T-helper 1 cell (primary cell): Measurements from ENCODE around the gene EMC7.
"Not testable (repeated sequence)": the region's sequence is repeated elsewhere in the genome, so short reads cannot be mapped to it uniquely, and the experiment has no call there.

Source experiments
- DNase-seq, 5 donors: peaks; one replicate each; pipeline ENCODE4 v3.0.0-alpha.2; 2012 to 2020
- total RNA-seq, 4 donors: gene quantifications; one replicate each; lab custom pipeline; 2026; lab: John Stamatoyannopoulos, UW

The EMC7 gene
- total RNA-seq, result 18.9 to 25.1 (median 20.1) reads per million in 4 donors

DNA sequence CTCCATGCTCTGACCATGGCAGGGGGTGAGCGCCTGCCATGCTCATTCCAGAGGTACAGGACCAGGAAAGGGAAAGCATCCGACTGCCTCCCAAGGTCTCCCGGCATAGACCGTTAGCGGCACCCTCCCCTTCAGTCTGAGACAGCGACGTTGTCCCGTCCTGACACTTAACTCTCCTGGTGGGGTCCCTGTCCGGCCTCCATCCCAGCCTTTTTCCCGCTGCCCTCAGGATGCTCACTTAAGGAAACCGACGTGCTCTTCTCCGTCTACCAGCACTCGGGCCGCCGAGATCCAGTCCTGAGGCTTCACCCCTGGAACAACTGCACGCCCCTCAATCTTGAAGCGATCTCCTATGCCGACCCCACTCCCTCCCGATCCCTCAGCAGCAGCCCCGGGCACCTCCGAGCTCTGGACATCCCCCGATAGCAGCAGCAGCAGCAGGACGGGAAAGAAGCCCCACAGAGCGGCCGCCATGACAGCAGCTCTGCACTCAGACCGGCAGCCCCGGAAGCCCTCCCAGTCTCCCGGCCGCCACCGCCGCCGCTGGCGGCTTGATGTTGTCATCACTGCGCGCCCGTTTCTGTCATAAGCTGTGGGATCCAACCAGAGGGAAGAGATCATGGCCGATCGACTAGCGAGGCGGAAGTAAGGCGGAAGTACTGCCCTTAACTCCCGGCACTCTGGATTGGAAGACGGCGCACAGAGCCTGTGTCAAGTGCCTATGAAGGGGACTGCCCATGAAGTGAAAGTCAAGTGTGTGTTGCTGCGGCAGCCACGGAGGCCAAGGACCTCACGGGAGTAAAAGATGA is at the start of gene EMC7, which contains the start of gene PGBD4:
Gene EMC7, minus strand, starts transcription at position 497 of the 809 bp plus-strand sequence. Its CDS starts 23 bp downstream, at position 474.
Gene PGBD4, plus strand, starts transcription at position 718 of the 809 bp plus-strand sequence. CDS start 449 bp downstream, outside the sequence.
- DNase-seq, result peak; percentile 96 to 99 (median 97)

DNA sequence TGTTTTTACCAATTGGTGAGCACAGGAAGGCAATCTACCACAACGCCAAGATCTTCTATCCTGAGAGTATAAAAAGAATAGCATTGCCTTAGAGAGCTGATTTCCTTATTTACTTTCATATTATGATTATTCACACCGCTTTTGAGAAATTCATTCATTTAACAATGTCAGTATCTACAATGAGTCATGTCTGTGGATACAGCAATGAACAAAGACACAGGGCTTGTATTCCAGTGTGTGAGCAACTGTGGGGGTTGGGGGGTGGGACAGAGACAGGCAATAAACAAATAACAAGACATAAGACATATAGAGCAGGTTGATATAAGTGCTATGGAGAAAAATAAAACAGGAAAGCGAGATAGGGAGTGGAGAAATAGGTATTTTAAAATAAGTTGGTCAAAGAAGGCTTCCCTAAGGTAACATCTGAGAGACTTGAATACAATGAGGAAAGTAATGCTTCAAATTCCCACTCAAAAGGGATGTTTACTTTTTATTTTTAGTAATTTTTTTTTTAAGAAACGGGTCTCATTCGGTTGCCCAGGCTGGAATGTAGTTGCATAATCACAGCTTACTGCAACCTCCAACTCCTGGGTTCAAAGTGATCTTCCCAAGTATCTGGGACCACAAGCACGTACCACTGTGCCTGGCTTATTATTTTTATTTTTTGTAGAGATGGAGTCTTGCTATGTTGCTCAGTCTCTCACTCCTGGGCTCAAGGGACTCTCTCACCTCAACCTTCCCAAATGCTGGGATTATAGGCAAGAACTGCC is 45.9 kb upstream of the EMC7 start:
- DNase-seq, result no peak

DNA sequence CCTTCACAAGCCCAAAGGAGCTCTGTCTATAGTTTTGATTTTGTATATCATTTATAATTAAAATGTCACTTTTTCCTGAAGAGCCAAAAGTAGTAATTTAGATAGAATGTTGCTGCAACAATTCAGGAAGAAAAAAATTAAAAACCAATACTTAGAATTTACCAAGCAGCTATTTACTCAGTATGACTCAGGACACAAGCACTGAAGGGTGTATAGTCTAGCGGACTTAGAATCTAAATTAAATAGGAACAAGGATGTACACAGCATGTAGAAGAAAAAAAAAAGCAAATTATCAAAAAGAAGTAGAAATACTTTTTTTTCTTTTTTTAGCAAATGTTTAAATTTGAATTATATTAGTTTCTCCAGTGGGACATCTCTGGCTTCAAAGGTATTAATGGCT is 31.8 kb upstream of the EMC7 start:
- no peak for DNase-seq

DNA sequence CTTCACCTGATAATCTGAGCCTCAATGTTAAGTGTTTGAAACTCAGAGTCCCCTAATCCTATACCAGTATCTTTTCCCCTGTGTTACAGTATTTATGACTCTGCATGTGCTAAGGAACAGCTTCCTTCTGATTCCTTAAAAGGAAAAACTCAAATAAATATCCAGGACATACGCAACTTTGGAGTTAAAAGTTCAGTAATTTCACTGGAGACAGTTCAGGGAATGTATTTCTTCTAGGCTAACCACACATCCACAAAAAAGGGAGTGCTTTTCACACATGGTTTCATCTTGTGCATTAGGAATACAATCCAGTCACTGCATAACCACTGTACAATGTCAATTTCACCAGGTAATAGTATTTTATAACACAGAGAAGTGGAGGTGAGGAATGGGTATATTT is 31.2 kb upstream of the EMC7 start:
- DNase-seq, result no peak

DNA sequence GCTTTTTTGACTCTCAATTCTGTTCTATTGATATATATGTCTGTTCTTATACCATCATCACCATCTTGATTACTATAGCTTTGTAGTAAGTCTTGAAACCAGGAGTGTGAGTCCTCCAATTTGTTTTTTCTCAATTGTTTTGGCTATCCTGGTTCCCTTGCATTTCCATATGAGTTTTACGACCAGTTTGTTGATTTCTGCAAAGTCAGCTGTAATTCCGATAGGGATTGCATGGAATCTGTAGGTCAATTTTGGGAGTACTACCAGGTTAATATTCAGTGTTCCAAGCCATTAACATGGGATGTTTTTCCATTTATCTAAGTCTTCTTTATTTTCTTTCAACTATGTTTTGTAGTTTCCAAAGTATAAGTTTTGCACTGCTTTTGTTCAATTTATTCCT is 27.2 kb upstream of the EMC7 start:
- DNase-seq, result no peak

DNA sequence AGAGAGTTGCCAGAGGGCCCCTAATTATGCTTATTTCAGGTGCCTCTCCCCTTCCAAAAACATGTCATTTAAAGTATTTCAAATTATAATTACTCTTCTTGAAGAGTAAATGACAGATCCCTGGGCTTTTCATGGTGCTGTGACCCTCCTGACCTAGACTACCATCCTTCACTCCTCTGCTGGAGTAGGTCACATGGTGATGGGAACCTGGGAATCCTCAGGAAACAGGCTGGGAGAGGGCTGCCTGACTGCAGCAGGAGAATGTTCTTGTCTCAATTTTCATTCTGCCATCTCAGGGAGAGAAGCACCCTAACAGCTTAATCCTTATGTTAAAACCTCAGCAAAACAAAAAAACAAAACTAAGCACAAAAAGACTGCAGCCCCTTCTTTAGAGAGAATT is 24.9 kb upstream of the EMC7 start:
- DNase-seq, result no peak

DNA sequence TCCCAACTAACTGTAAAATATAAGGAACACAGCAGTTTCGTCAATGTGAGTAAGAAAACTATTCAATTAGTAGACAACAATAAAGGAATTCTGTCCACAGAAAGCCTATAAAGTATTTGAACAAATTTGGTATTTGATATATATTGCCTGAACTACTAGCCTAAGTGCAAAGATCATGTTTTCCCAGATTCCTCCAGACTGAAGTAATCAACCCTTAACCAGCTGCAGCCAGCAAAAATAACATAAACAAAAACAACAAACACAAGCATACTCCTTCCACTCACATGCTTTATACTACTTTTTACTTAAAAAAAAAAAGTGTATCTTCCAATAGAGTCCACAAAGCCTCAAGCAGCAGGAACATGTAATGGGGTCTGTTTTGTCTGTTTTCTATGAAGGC is 24.3 kb upstream of the EMC7 start:
- no peak for DNase-seq

DNA sequence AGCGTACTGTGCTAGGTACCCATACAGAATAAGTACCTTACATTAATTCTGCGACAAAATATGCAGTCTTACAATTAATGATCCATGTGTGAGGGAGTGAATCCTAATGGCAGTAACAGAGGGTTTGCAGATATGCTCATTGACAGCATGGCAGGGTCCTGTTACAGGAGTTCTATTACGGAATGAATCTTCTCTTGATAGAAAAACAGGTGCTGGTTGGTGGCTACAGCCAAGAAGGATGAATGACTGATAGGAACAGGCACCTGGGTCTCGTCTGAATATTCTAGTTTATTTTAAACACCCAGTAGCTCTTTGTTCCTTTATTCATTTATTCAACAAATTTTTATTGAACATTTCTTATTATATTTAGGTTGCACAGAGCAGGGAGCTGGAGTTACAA is 23.0 kb upstream of the EMC7 start:
- DNase-seq, result no peak

DNA sequence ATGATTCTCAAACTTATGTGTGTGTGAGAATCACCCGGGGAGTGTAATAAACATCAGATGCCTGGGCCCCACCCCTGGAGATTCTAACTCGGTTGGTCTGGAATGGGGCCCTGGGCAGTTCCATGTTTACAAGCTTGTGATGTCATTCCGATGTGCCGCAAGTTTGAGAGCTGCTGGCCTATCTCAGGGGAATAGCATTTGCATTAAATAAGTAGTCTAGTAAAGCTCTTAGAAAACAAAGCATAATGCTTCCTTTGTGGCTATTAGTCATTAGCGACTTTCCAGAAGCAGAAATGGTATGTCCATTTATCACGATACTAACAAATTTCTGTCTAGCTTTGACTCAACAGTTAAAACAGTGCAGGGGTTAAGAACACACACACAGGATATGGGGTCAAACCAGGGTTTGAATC is 21.1 kb upstream of the EMC7 start:
- no peak for DNase-seq

DNA sequence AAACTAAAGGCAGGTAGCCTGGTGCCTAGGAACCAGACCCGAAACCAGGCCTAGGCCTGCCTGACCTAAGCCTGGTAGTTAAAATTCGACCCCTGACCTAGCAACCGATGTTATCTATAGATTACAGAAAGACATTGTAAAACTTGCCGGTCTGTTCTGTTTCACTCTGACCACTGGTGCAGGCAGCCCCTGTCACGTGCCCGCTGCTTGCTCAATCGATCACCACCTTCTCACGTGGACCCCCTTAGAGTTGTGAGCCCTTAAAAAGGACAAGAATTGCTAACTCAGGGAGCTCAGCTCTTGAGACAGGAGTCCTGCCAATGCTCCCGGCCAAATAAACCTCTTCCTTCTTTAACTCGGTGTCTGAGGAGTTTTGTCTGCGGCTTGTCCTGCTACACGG is 20.1 kb upstream of the EMC7 start:
- DNase-seq, result not testable (repeated sequence)

DNA sequence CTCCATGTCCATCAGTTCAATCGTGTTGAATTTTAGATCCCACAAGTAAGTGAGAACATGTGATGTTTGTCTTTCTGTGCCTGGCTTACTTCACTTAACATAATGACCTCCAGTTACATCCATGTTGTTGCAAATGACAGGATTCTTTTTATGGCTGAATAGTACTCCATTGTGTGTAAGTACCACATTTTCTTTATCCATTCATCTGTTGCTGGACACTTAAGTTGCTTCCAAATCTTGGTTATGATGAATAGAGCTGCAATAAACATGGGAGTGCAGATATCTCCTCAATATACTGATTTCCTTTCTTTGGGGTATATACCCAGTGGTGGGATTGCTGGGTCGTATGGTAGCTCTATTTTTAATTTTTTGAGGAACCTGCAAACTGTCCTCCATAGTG is 18.8 kb upstream of the EMC7 start:
- not testable (repeated sequence) for DNase-seq

DNA sequence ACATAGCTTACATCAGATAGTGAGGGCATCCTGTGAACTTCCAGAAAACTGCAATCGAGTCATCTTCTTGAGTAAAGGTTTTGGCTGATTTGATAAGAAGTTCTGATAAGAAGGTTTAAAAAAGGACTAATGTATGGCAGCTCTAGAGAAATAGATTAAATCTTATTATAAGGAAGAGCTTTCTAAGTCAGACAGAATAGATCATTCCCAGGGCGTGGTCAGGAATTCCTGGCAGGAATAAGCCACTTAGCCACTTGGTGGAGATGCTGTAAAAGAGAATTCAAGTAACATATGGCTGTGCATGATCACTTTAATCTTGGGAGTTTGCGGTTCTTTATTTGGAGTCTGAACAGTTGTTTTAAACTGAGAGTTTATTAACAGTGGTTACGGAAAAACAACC is 17.6 kb upstream of the EMC7 start:
- DNase-seq, result no peak

DNA sequence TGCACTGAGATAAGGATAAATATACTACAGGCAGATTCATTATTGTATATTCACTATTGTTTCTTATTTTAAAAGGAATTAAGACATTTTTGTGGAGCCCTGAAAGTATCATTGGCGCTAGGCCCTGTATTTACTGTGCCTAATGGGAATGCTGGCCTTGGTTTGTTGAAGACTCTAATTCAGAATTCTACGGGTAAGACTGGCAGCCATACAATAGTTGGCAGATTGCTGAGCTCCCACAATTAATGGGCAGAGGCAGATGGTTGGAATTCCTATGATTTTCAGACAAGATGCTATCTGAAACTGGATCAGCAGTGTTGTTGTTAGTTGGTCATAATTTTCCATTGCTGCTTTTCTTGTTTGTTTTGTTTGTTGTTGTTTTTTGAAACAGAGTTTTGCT is 15.0 kb upstream of the EMC7 start:
- DNase-seq, result no peak

DNA sequence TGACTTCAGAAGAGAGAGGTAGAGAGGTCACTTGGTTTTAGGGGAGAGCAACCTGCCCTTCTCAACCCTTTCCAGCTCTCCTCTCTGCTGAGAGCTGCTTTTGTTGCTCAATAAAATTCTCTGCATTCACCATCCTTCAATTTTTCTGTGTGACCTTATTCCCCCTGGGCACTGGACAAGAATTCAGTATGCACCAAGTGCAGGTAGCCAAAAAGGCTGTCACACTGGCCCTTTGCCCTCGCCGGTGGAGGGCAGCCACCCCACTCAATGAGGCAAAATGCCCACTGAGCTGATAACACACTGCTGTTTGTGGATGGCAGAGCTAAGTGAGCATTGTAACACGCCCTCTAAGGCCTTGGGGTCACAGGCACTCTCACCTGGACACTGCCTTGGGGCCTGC is 13.1 kb upstream of the EMC7 start:
- DNase-seq, result no peak

DNA sequence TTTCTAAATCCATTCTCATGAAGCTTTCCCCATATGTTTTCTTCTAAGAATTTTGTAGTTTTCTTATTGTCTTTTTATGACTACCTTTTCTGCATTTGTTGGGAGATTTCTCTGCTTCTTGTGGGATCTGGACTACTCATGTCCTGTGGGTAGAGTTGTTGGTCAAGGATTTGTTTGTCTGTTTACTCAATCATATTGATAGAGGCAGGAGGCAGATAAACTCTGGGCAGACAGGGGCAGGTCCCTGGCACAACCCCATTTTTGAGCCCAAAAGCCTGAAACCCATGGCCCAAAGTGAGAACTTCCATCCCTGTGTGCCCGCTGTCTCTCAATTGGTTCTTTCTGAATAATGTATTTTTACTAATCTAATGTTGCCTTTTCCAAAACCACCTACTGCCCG is 12.6 kb upstream of the EMC7 start:
- DNase-seq, result no peak

DNA sequence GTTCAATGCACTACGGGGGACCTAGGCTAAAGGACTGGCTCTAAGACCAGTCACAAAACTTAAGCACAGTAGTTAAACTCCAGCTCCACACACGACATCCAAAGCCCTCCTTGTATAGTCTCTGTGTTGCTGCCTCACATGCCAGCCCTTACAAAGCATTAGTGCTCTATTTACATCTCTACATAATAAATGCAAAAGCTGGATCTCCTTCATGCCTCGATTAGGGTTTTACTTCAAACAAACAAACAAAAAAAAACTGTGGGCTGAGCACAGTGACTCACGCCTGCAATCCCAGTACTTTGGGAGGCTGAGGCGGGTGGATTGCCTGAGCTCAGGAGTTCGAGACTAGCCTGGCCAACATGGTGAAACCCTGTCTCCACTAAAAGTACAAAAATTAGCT is 9.8 kb upstream of the EMC7 start:
- no peak for DNase-seq

DNA sequence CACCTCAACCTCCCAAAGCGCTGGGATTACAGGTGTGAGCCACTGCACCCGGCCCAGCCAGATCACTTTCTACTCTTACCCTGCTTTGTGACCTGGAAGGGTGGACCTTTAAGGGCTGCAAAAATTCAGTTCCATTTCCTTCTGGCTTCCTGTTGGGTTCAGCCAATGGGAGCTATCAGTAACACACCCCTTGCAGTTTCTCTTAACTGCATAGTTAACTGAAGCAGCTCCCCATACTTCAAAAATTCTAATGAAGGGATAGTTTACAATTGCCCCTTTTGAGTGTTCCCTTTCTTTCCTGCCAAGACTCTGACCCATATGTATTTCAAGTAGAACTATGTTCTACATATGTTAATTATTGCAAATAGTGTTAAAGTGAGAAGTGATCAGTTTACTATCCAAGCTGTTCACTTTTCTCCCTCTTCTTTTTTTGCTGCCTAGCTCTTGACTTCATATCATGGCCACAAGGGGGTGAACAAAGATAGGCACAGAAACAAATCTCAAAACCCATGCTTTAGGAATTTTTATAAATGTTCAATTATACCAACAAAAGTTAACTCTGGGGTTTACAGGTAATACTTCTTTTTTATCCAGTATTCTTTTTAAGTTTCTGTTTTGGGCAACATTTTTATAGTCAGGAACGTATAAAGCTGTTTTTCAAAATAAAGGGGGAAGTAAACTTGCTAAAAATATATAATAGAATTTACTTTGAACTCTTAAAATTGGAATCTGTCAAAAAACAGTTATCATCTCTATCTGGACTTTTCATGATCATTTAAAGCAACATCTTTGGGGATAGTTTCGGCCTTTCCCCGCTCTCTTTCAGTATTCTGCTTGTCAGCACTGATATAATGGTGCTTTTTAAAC is 8.4 kb upstream of the EMC7 start:
- DNase-seq, result peak in 1 of 5 donors; percentile 27

DNA sequence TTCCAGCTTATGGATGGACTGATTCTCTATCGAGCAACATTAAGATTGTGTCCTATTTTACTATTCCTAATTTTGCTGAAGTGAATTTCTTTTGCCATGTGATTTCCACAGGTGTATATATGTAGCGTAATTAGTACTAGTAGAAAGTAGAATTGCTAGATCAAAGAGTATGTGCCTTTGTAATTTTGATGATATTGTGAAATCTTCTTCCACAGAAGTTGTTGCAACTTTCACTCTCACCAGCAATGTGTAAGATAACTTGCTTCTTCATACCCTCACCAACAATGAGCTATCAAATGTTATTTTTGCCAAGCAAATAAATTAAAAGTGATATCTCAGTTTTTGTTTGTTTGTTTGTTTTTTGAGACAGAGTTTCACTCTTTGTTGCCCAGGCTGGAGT is 5.7 kb upstream of the EMC7 start:
- no peak for DNase-seq

DNA sequence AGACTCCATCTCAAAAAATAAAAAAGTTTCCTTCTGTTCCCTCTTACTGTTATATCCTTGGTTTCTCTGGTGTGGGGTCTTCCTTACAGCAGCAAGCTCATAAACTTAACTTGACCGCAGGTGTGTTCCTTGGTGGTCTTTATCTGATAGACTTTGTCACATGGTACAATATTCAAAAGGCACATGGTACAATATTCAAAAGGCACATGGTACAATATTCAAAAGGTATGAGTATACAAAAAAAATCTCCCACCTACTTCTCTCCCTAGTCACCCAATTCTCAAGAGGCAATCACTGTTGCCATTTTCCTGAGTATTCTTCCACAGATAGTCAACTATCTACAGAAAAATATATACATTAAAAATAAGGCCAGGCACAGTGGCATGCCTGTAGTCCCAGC is 4.8 kb upstream of the EMC7 start:
- no peak for DNase-seq

DNA sequence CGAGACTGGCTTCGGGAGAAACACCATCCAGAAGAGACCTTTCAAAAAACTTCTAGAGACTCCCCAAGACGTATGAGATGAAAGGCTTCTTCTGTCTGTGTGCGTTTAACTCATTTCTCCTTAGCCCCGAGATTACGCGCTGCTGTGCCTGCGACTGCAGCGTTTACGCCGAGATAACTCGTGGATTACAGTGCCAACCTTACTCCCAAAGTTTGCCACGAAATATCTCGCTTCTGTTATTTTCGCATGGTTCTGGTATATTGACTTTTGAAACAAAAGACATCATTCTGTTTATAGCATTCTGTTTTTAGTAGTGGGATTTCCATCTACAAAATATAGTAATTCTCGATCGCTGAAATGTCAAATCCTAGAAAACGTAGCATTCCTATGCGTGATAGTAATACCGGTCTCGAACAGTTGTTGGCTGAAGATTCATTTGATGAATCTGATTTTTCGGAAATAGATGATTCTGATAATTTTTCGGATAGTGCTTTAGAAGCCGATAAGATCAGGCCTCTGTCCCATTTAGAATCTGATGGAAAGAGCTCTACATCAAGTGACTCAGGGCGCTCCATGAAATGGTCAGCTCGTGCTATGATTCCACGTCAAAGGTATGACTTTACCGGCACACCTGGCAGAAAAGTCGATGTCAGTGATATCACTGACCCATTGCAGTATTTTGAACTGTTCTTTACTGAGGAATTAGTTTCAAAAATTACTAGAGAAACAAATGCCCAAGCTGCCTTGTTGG is 688 bp upstream of the EMC7 start:
- no peak for DNase-seq

DNA sequence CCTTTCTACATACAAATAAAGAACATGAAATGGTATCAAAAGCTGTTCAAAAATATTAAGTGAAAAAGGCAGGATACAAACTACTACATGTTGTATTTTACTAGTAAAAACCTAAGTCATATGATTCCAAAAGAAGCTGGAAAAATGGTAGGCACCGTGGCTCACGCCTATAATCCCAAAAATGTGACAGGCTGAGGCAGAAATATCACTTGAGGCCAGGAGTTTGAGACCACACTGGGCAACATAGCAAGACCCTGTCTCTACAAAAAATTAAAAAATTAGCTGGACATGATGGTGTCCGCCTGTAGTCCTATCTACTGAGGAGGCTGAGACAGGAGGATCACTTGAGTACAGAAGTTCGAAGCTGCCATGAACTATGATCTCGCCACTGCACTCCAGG is 1.7 kb downstream of the EMC7 start:
- DNase-seq, result no peak

DNA sequence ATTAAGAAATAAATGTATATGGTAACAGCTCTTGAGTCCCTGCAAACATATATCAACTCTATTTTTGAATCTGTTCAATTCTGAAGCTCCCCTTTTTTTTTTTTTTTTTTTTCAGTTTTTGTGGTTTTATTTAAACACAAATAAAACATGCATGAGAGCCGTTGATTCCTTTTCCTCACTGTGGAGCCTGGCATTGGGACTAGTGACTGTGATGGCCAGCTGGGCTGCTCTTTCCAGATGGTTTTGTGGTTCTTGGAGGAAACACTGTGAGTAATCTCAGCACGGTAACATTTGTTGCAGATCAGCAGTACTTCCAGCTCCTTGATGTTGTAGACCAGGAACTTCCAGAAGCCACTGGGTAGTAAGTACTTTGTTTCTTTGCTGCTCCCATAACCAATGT is 15.9 kb downstream of the EMC7 start:
- DNase-seq, result no peak
